ENCODE results near the gene SLC25A21.

The SLC25A21 gene

GRCh38 chr14:36791402-36791801 is 381.0 kb downstream of the SLC25A21 start:
- in situ Hi-C loops (cut with MboI; ENCODE audit: low sequenced_read_pairs) = no loop called here

GRCh38 chr14:36785511-36785910 is 386.9 kb downstream of the SLC25A21 start:
- in situ Hi-C loops (cut with MboI; ENCODE audit: low sequenced_read_pairs) = no loop called here

GRCh38 chr14:36784541-36784940 is 387.9 kb downstream of the SLC25A21 start:
- in situ Hi-C loops (cut with MboI; ENCODE audit: low sequenced_read_pairs) = no loop called here

GRCh38 chr14:36781897-36782296 is 390.5 kb downstream of the SLC25A21 start:
- in situ Hi-C loops (cut with MboI; ENCODE audit: low sequenced_read_pairs) = no loop called here

GRCh38 chr14:36773558-36773957 is 398.8 kb downstream of the SLC25A21 start:
- in situ Hi-C loops (cut with MboI; ENCODE audit: low sequenced_read_pairs) = no loop called here

- in situ Hi-C loops (cut with MboI; ENCODE audit: low sequenced_read_pairs) = no loop called here
Measured at GRCh38 chr14:36773136-36773540, 399.3 kb downstream of the SLC25A21 start.

- in situ Hi-C loops (cut with MboI; ENCODE audit: low sequenced_read_pairs) = no loop called here
Measured at GRCh38 chr14:36771028-36771640, 401.3 kb downstream of the SLC25A21 start.

DNA sequence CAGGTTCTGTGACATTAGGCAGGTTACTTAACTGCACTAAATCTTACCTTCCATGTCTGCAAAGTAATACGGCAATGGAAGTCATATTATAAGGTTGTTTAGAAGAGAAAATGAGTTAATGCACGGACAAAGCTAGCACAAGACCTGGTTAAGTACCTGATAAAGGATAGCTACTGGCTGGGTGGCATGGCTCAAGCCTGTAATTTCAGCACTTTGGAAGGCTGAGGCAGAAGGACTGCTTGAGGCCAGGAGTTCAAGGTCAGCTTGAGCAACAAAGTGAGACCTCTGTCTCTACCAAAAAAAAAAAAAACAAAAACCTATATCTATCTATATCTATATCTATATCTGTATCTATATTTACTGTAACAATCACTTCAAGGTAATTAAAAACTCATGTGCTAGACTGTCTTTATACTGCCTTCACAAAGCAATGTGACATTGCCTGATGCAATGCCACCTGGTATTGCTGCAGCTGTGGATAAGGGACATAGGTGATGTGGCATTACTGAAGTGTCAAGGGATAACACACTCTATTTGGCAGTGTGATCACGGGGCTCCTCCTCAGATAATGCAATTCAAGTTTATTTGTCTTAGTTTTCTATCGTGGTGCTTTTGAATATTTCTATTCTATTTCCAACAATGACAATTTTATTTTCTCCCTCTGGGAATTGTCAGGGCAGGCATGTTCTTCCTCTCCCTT is 403.6 kb downstream of the SLC25A21 start:
- in situ Hi-C loops (cut with MboI; ENCODE audit: low sequenced_read_pairs) = no loop called here

- in situ Hi-C loops (cut with MboI; ENCODE audit: low sequenced_read_pairs) = no loop called here
Measured at GRCh38 chr14:36767603-36768281, 404.7 kb downstream of the SLC25A21 start.

- in situ Hi-C loops (cut with MboI; ENCODE audit: low sequenced_read_pairs) = no loop called here
Measured at GRCh38 chr14:36766974-36767373, 405.4 kb downstream of the SLC25A21 start.

DNA sequence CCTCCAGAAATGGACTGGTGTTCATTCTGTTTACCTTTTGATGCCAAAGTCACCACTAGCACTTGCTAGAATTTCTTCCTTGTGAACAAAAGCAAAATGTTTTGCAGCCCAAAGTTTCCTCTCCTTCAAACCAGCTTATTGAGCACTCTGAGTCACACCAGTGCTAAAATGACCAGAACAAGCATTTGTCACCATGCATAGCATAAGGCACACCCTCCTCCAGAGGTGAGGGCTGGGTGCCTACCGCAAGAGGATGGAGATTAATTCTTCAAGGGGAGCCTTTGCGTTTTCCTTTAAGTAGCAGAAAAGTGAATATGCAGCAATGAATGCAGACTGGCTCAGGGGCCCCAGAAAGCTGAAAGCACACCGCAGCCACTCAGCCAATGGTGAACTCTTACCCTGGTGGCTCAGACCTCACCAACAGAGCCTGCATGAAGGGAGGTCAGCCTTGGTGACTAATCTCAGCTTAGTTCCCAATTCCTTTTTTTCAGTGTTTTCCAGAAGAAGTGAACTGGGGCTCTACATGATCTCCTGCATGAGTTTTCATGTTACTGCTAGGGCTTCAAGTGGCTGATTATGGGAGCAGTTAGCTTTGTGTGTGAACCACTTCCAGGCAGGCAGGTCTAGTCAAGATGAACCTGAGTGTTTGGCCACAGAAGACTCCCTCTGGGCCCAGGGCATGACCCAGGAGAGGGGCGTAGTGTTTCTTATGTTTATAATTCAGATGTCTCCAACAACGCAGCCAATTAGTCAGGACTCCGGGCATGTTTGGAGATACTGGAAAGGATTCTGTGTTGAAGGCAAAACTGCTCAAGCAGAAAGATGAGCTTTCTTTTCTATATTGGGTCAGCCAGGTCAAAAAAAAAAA is 414.4 kb downstream of the SLC25A21 start:
- in situ Hi-C loops (cut with MboI; ENCODE audit: low sequenced_read_pairs) = no loop called here

GRCh38 chr14:36756226-36756625 is 416.2 kb downstream of the SLC25A21 start:
- in situ Hi-C loops (cut with MboI; ENCODE audit: low sequenced_read_pairs) = no loop called here

GRCh38 chr14:36755756-36756155 is 416.6 kb downstream of the SLC25A21 start:
- in situ Hi-C loops (cut with MboI; ENCODE audit: low sequenced_read_pairs) = no loop called here

DNA sequence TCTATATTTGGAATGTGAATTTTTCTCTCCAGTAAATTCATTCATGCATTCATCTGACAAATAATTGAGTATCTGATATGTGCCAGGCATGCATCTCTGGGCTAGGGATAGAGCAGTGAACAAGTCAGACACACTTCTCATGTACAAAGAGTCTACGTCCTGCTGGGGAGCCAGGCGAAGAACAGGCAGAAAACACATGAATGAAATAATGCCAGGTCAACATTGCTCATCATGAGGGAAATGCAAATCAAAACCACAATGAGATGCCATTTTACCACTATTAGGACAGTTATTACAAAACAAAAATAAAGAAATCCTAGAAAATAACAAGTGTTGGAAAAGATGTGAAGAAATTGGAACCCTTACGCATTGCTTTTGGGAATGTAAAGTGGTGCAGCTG is 420.5 kb downstream of the SLC25A21 start:
- in situ Hi-C loops (cut with MboI; ENCODE audit: low sequenced_read_pairs) = no loop called here

DNA sequence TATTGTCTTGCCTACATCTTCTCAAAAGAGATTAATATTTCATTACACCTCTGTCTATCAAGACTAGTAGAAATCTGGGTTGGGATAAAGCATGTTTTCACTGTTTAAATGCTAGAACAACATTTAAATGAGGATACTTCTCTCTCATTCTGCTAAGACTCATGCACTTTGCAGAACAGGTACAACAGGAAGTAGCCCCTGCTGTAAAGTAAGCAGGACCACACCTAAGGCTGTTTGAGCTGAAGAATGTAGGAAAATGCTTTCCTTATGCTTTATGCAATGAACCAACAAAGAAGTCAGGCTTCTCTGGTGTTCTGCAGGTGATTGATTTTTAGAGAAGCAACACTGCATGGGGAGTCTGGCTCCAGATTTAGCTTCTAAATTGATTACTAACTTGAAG is 421.3 kb downstream of the SLC25A21 start:
- in situ Hi-C loops (cut with MboI; ENCODE audit: low sequenced_read_pairs) = no loop called here

DNA sequence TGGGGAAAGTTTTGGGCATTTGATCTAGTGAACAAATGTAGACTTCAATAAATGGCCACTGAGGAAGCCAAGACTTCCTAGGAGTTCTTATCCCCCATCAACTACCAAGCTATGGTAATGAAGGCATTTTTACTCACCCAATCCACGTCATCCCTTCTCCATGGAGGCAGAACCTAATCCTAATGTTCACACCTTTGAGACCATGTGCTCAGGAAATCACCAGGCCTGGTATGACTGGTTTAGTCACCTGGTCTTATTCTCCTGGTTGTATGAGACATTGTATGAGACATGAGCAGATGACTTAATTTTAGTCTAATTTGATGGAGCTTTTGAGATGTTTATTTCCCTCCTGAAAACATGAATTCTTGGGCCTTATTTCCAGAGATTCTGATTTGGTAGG is 422.2 kb downstream of the SLC25A21 start:
- in situ Hi-C loops (cut with MboI; ENCODE audit: low sequenced_read_pairs) = no loop called here

DNA sequence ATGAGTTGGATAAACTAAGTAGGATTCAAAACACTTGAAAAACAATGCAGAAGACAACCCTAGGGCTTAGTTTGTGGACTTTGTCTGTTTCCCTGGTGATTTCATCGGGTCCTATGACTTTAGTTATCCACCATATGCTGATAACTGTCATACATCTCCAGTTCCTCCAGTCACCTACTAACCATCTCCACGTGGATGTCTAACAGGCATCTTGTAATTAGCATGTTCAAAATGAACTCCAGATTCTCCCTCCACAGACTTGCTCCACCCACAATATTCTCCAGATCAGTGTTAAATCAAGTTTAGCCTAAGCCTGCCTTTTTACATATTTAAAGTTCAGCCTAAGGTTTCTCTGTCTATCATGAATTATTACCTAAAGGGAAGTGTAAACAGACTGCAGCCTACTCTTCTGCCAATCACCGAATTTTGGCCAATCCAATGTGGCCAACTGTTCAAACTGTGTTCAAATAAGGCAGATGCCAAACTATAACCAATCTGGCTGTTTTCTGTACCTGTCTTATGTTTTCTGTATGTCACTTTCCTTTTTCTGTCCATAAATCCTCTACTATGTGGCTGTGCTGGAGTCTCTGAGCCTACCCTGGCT is 423.7 kb downstream of the SLC25A21 start:
- in situ Hi-C loops (cut with MboI; ENCODE audit: low sequenced_read_pairs) = no loop called here

DNA sequence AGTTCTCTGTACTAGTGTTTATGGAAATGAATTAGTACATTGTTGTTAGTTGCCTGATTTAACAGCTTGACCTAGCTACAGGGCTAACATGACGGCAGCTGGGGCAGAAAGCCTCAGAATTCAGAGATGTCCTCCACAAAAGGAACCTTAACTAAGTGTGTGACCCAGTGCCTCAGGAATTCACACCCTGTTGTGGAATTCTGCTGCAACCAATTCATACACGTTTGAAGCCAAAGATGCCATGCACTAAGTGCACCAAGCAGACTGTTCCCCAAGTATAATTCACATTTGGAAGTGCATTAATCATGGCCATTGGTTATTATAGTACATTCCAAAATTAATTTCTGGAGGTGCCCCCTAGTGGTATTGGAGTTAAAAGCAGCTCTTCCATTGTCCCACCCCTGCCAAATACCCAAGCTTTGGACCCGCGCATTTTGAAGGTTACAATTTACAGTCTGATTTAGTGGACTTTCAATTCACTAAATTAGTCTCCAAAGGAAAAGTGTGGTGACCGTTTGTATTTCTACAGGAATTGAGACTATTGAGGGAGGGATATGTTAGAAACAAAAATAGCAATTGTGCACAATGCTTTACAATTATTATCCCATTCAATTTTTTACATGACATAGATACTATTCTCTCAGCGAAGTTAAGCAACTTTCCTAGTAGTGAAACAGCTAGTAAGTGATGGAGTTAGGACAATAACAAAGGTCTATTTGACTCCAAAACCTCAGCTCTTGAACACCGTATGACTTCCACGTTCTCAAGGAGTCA is 424.8 kb downstream of the SLC25A21 start:
- in situ Hi-C loops (cut with MboI; ENCODE audit: low sequenced_read_pairs) = no loop called here

DNA sequence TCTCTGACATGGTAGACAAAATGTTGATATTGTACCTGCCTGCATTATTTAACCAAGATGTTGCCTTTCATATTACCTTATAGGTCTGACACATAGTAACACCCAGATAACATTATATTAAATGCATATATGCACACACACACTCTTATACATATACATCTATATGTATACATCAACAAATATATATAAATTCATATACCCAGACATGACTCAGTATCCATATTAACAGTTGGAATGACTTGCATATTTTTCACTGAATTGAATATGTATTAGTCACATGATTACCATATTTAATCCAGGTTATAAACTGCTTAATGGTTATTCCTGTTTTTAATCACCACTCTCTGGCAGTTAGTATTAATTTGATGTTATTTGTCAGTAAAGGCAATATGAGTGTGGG is 425.5 kb downstream of the SLC25A21 start:
- in situ Hi-C loops (cut with MboI; ENCODE audit: low sequenced_read_pairs) = no loop called here

DNA sequence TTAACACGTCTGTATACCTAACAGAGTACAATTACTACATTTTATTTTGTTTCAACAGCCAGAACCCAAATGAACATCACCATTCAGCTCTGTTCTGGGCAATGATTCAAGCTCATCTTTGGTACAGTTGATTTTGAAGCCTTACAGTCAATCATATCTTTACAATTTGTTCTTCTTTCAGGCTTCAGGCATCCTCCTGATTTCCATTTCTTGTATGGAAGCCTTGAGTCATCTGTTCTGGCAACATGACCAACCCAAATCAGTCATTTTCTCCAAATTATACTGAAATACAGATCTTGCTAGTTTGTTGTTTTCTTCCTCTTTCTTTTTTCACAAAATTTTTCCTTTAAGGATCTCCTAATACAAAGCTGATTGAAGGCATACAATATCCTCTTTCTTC is 430.5 kb downstream of the SLC25A21 start:
- in situ Hi-C loops (cut with MboI; ENCODE audit: low sequenced_read_pairs) = no loop called here
